H9 (cell line): ENCODE data around the gene THEM5. TPM values are rescaled to one million over a fixed set of nuclear protein-coding genes. Genes with fewer than 3 reads are reported as not detected.
A peak's percentile ranks its signal among the peaks of the same experiment; 100 is the strongest.

Experiments
- DNase-seq: peaks from one replicate; pipeline ENCODE4 v3.0.0-alpha.2; 2017
- H2AFZ ChIP-seq: one replicate; pipeline ENCODE4 v1.6.1; 2013; ENCODE audit warnings: mild to moderate bottlenecking, low read length, control low read depth, moderate library complexity
- H2AK5ac ChIP-seq: 2 replicates; pipeline ENCODE4 v1.6.1; 2013; ENCODE audit warnings: low read length, control low read depth, mixed read lengths; ENCODE audit not compliant: insufficient read length
- H2BK120ac ChIP-seq: one replicate; pipeline ENCODE4 v1.6.1; 2013; ENCODE audit warnings: low read depth, mild to moderate bottlenecking, low read length, control low read depth, inconsistent platforms; ENCODE audit not compliant: poor library complexity, severe bottlenecking
- H2BK12ac ChIP-seq: 2 replicates; pipeline ENCODE4 v1.6.1; 2013; ENCODE audit warnings: low read length, control low read depth, mixed read lengths, low read depth; ENCODE audit not compliant: insufficient read length
- H2BK15ac ChIP-seq: 2 replicates; pipeline ENCODE4 v1.6.1; 2013; ENCODE audit warnings: low read depth, low read length, control low read depth
- H2BK20ac ChIP-seq: one replicate; pipeline ENCODE4 v1.6.1; 2013; ENCODE audit warnings: low read depth, mild to moderate bottlenecking, low read length, control low read depth, inconsistent platforms; ENCODE audit not compliant: poor library complexity, severe bottlenecking
- H2BK5ac ChIP-seq: 2 replicates; pipeline ENCODE4 v1.6.1; 2013; ENCODE audit warnings: low read length, control low read depth, mixed read lengths; ENCODE audit not compliant: insufficient read length
- H3K14ac ChIP-seq: 2 replicates; pipeline ENCODE4 v1.6.1; 2013; ENCODE audit warnings: low read length, control low read depth; ENCODE audit not compliant: insufficient read depth
- H3K18ac ChIP-seq: 2 replicates; pipeline ENCODE4 v1.6.1; 2013; ENCODE audit warnings: low read depth, mild to moderate bottlenecking, mixed read lengths, low read length, control low read depth; ENCODE audit not compliant: insufficient read length
- H3K23ac ChIP-seq: 2 replicates; pipeline ENCODE4 v1.6.1; 2013; ENCODE audit warnings: low read length, control low read depth, mixed read lengths, low read depth; ENCODE audit not compliant: insufficient read length
- H3K23me2 ChIP-seq: 2 replicates; pipeline ENCODE4 v1.6.1; 2013; ENCODE audit warnings: low read depth, mild to moderate bottlenecking, mixed read lengths, low read length, control low read depth; ENCODE audit not compliant: insufficient read length, poor library complexity, severe bottlenecking
- H3K27ac ChIP-seq: 2 replicates; pipeline ENCODE4 v1.5.1; 2013; ENCODE audit warnings: low read length, control low read depth, mixed read lengths, low read depth; ENCODE audit not compliant: insufficient read length
- H3K27me3 ChIP-seq: 2 replicates; pipeline ENCODE4 v1.6.1; 2013; ENCODE audit warnings: low read length, control low read depth, inconsistent platforms; ENCODE audit not compliant: insufficient read depth
- H3K4ac ChIP-seq: 2 replicates; pipeline ENCODE4 v1.6.1; 2013; ENCODE audit warnings: low read depth, mild to moderate bottlenecking, control low read depth, inconsistent platforms, low read length, moderate library complexity
- H3K4me1 ChIP-seq: 2 replicates; pipeline ENCODE4 v1.6.1; 2013; ENCODE audit warnings: low read length, control low read depth, inconsistent platforms; ENCODE audit not compliant: insufficient read depth
- H3K4me2 ChIP-seq: 2 replicates; pipeline ENCODE4 v1.6.1; 2013; ENCODE audit warnings: low read length, control low read depth, mixed read lengths; ENCODE audit not compliant: insufficient read length, insufficient read depth
- H3K56ac ChIP-seq: 2 replicates; pipeline ENCODE4 v1.6.1; 2013; ENCODE audit warnings: low read depth, mild to moderate bottlenecking, mixed read lengths, low read length, control low read depth; ENCODE audit not compliant: insufficient read length
- H3K79me1 ChIP-seq: 2 replicates; pipeline ENCODE4 v1.6.1; 2013; ENCODE audit warnings: low read depth, mild to moderate bottlenecking, moderate library complexity, low read length, control low read depth, inconsistent platforms; ENCODE audit not compliant: insufficient read depth, poor library complexity, severe bottlenecking
- H3K79me2 ChIP-seq: 2 replicates; pipeline ENCODE4 v1.6.1; 2013; ENCODE audit warnings: low read length, control low read depth, inconsistent platforms; ENCODE audit not compliant: insufficient read depth
- H3K9ac ChIP-seq: 2 replicates; pipeline ENCODE4 v1.6.1; 2013; ENCODE audit warnings: low read length, control low read depth, mixed read lengths; ENCODE audit not compliant: insufficient read length; ENCODE audit errors: extremely low read depth
- H3K9me3 ChIP-seq: one replicate; pipeline ENCODE4 v1.6.1; 2013; ENCODE audit warnings: low read depth, low read length, inconsistent platforms; ENCODE audit not compliant: control insufficient read depth
- H3T11ph ChIP-seq: one replicate; pipeline ENCODE4 v1.6.1; 2013; ENCODE audit warnings: mild to moderate bottlenecking, low read length, control low read depth, inconsistent platforms
- H4K20me1 ChIP-seq: one replicate; pipeline ENCODE4 v1.6.1; 2013; ENCODE audit not compliant: control insufficient read depth, insufficient read length, insufficient read depth
- H4K5ac ChIP-seq: 2 replicates; pipeline ENCODE4 v1.6.1; 2013; ENCODE audit warnings: low read depth, mild to moderate bottlenecking, mixed read lengths, low read length, control low read depth; ENCODE audit not compliant: insufficient read length
- H4K8ac ChIP-seq: replicated peaks from 2 replicates; pipeline ENCODE4 v1.6.1; 2013; ENCODE audit warnings: low read length, control low read depth, mixed read lengths, low read depth; ENCODE audit not compliant: insufficient read length
- H4K91ac ChIP-seq: 2 replicates; pipeline ENCODE4 v1.6.1; 2013; ENCODE audit warnings: low read depth, mild to moderate bottlenecking, moderate library complexity, mixed read lengths, low read length, control low read depth; ENCODE audit not compliant: insufficient read length
- H3K27ac Mint-ChIP-seq, 3 experiments: 2 replicates in 2 of 3; 3 replicates in 1 of 3; pipeline ENCODE4 v1.8.0; 2020 to 2021; ENCODE audit warnings: mixed read lengths in 3 of 3, mild to moderate bottlenecking in 1 of 3, moderate library complexity in 1 of 3
- H3K27me3 Mint-ChIP-seq: 2 replicates; pipeline ENCODE4 v1.8.0; 2021; ENCODE audit warnings: low read depth, mild to moderate bottlenecking, moderate library complexity, mixed read lengths
- H3K36me3 Mint-ChIP-seq, 3 experiments: 2 replicates in 2 of 3; 3 replicates in 1 of 3; pipeline ENCODE4 v1.8.0; 2020 to 2021; ENCODE audit warnings: low read depth in 3 of 3, mixed read lengths in 3 of 3; ENCODE audit not compliant: insufficient read depth in 1 of 3
- H3K4me1 Mint-ChIP-seq, 2 experiments: 2 replicates each; pipeline ENCODE4 v1.8.0; 2020; ENCODE audit warnings: mixed read lengths in 2 of 2
- H3K4me3 Mint-ChIP-seq, 2 experiments: 2 replicates in 1 of 2; 3 replicates in 1 of 2; pipeline ENCODE4 v1.8.0; 2020 to 2021; ENCODE audit warnings: mild to moderate bottlenecking in 2 of 2, mixed read lengths in 2 of 2, moderate library complexity in 1 of 2
- H3K9me3 Mint-ChIP-seq, 2 experiments: 2 replicates in 1 of 2; 3 replicates in 1 of 2; pipeline ENCODE4 v1.8.0; 2020; ENCODE audit warnings: mild to moderate bottlenecking in 2 of 2, mixed read lengths in 2 of 2, moderate library complexity in 1 of 2
- CTCF ChIP-seq: fragments of 200-600 bp; sonication (generic); conservative IDR thresholded peaks from 3 replicates; pipeline ENCODE4 v1.8.0; 2021; ENCODE audit warnings: antibody characterized with exemption, mild to moderate bottlenecking
- WGBS: extraction: QIAGEN DNeasy Blood & Tissue Kit; methylation state at CpG from one replicate; pipeline ENCODE4 v1.1.7; 2013; ENCODE audit warnings: missing lambda C conversion rate, low lambda C conversion rate, mixed read lengths; ENCODE audit not compliant: insufficient read length; ENCODE audit errors: extremely low coverage; 5-methylcytosine and 5-hydroxymethylcytosine counted together
- total RNA-seq: library from RNA; stranded (reverse); gene quantifications from 2 replicates; pipeline ENCODE4 v1.2.1, GENCODE V29; 2021

THEM5 gene
- total RNA-seq, 1 experiment from 2014 or later: not detected

- H3K79me1 ChIP-seq: no peaks in the 10 kb centered on the region
- peak; percentile 49 for DNase-seq
Observed at GRCh38 chr1:151799179-151800022, 54.1 kb downstream of the THEM5 start.

More at GRCh38 chr1:151799179-151800022, 54.1 kb downstream of the THEM5 start:
- H2AFZ ChIP-seq: no peak overlapping the region
- H2AK5ac ChIP-seq: no peak overlapping the region
- no peak overlapping the region for H3K4ac ChIP-seq
- TF ChIP-seq CTCF: no peak
- H2BK15ac ChIP-seq: no peak overlapping the region
- H4K20me1 ChIP-seq: no peaks in the 10 kb centered on the region
- no peaks in the 10 kb centered on the region for H3K4me1 ChIP-seq
- Mint-ChIP-seq H3K27ac (peak overlapping the region in 1 of 3 experiments; percentile 62; a peak in 2 of 7 replicates), H3K9me3 (no peaks in the 10 kb centered on the region), H3K4me1 (peaks cover 3 to 16% of the 10 kb centered on the region in 2 experiments; a peak in 3 of 4 replicates), H3K27me3 (peaks cover 9% of the 10 kb centered on the region), H3K4me3 (no peak overlapping the region), H3K36me3 (peaks cover 0 to under 1% (median 0%) of the 10 kb centered on the region in 3 experiments; a peak in 2 of 7 replicates)
- H3K23me2 ChIP-seq: no peaks in the 10 kb centered on the region
- no peak overlapping the region for H4K8ac ChIP-seq
- no peaks in the 10 kb centered on the region for H3K79me2 ChIP-seq
- no peak overlapping the region for H3K56ac ChIP-seq
- H3K14ac ChIP-seq: peak overlapping the region; percentile 46; the same call in 1 of the 2 replicates
- H3K9me3 ChIP-seq: no peaks in the 10 kb centered on the region
- H2BK12ac ChIP-seq: no peak overlapping the region
- H2BK5ac ChIP-seq: no peak overlapping the region
- WGBS: no CpG with 5 or more reads among the region's 9 CpGs
- H3K27ac ChIP-seq: no peak overlapping the region
- H3K9ac ChIP-seq: no peak overlapping the region
- no peak overlapping the region for H4K5ac ChIP-seq
- no peak overlapping the region for H2BK120ac ChIP-seq
- no peak overlapping the region for H2BK20ac ChIP-seq
- H4K91ac ChIP-seq: no peak overlapping the region
- H3K27me3 ChIP-seq: no peaks in the 10 kb centered on the region
- no peak overlapping the region for H3K23ac ChIP-seq
- no peak overlapping the region for H3K18ac ChIP-seq
- H3K4me2 ChIP-seq: no peak overlapping the region
- no peak overlapping the region for H3T11ph ChIP-seq
